Gastrocnemius medialis (tissue), 4 donors: ENCODE measurements around the gene SRPK2. TPM values are rescaled to one million over a fixed set of nuclear protein-coding genes. Genes with fewer than 3 reads are reported as not detected.
A peak's percentile ranks its signal among the peaks of the same experiment; 100 is the strongest.

ENCODE experiments used
- ATAC-seq, 2 donors: fragments of 150-250 bp; one replicate each; pipeline ENCODE4 v1.9.1; 2016
- DNase-seq, 2 donors: peaks; one replicate each; pipeline ENCODE4 v3.0.0-alpha.2; 2019
- H3K27ac ChIP-seq, 4 donors: fragments of 200-600 bp; sonication (generic); 1 replicate in 1 of 4; 2 replicates in 3 of 4; pipeline ENCODE4 v1.5.1; 2016 to 2018; ENCODE audit warnings: mild to moderate bottlenecking in 2 of 4, moderate library complexity in 1 of 4
- H3K27me3 ChIP-seq, 3 donors: fragments of 200-600 bp; sonication (generic) in 2 of 3; 1 replicate in 1 of 3; 2 replicates in 2 of 3; pipeline versions ENCODE4 v1.5.1 to v1.6.0; 2016 to 2019; ENCODE audit warnings: mild to moderate bottlenecking in 1 of 3, moderate library complexity in 1 of 3
- H3K36me3 ChIP-seq, 2 donors: fragments of 200-600 bp; sonication (generic) in 1 of 2; one replicate each; pipeline ENCODE4 v1.5.1; 2017 to 2018
- H3K4me1 ChIP-seq, 2 donors: fragments of 200-600 bp; sonication (generic) in 1 of 2; one replicate each; pipeline ENCODE4 v1.5.1; 2016 to 2017; ENCODE audit warnings: mild to moderate bottlenecking in 2 of 2
- H3K4me3 ChIP-seq, 4 donors: fragments of 200-600 bp; sonication (generic) in 3 of 4; 1 replicate in 1 of 4; 2 replicates in 3 of 4; pipeline ENCODE4 v1.5.1; 2016 to 2019; ENCODE audit warnings: mild to moderate bottlenecking in 2 of 4
- H3K9me3 ChIP-seq, 3 donors: fragments of 200-600 bp; sonication (generic) in 2 of 3; 1 replicate in 1 of 3; 2 replicates in 2 of 3; pipeline ENCODE4 v1.5.1; 2016 to 2019
- CTCF ChIP-seq, 5 experiments: fragments of 450-650 bp in 3 of 5; fragments of 200-600 bp in 2 of 5; sonication (generic) in 2 of 5; IDR thresholded peaks in 4 of 5; conservative IDR thresholded peaks in 1 of 5; 1 replicate in 4 of 5; 2 replicates in 1 of 5; pipeline ENCODE4 v1.5.1; 2016 to 2019; ENCODE audit warnings: antibody characterized with exemption in 5 of 5, mild to moderate bottlenecking in 3 of 5, moderate library complexity in 3 of 5
- POLR2A ChIP-seq, 2 donors: fragments of 450-650 bp; IDR thresholded peaks; one replicate each; pipeline ENCODE4 v1.6.1; 2017; ENCODE audit warnings: antibody characterized with exemption in 2 of 2, mild to moderate bottlenecking in 2 of 2, moderate library complexity in 2 of 2
- in situ Hi-C, 4 donors: fragments of 200-750 bp; cut with MboI; loops; one replicate each; pipeline versions ENCODE4 v1.15.0 to v1.8.0; 2017; ENCODE audit warnings: low sequenced_read_pairs in 4 of 4
- intact Hi-C: fragments of 100-400 bp; cut with DNase I; formaldehyde crosslinking; loops from one replicate; pipeline ENCODE4 v1.15.1; 2023; ENCODE audit warnings: low total_unique reads
- total RNA-seq, 4 donors: library from RNA; depleted of rRNA; stranded (reverse); fragments of >200 nt; gene quantifications; one replicate each; pipeline versions ENCODE4 v1.1.0 to v1.2.3, GENCODE V29; 2016

SRPK2 gene
- total RNA-seq, 4 donors from 2014 or later = 18.1 to 49.0 (median 21.3) TPM

DNA sequence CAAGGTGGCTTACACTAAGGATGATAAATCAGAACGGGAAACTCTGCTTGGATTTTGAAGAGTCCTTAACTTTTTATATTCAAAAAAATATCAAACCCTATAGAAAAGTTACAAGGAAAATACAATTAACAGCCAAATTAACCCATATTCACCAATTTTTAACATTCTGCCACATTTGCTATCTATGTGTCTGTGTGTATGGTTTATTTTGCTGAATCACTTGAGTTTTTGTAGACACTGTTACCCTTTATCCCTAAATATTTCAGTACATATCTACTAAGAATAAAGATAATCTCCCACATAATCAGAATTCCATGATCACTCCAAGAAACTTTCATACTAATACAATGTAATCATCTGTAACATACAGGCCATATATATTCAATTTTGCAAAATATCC is 1.2 kb upstream of the SRPK2 start:
- H3K9me3 ChIP-seq = no peaks in the 10 kb centered on the region
- DNase-seq = no peak
- TF ChIP-seq CTCF (IDR thresholded peaks at IDR 0.05 in 4 of 5, conservative IDR thresholded peaks at IDR 0.05 in 1 of 5) = no peak
- no peak for TF ChIP-seq POLR2A (IDR thresholded peaks at IDR 0.05)
- H3K27me3 ChIP-seq = no peaks in the 10 kb centered on the region
- ATAC-seq = no peak
- H3K4me3 ChIP-seq = no peak overlapping the region
- no peaks in the 10 kb centered on the region for H3K36me3 ChIP-seq
- in situ Hi-C loops (no loop called here), intact Hi-C loops (loop anchor here (2.0 to 5.0 kb wide), 4 partner anchors 53 to 407 kb away; partner anchors contain the start of gene PUS7)
- H3K4me1 ChIP-seq = peaks cover 9 to 12% of the 10 kb centered on the region in 2 donors
- peak overlapping the region in 1 of 4 donors; percentile 59 for H3K27ac ChIP-seq

DNA sequence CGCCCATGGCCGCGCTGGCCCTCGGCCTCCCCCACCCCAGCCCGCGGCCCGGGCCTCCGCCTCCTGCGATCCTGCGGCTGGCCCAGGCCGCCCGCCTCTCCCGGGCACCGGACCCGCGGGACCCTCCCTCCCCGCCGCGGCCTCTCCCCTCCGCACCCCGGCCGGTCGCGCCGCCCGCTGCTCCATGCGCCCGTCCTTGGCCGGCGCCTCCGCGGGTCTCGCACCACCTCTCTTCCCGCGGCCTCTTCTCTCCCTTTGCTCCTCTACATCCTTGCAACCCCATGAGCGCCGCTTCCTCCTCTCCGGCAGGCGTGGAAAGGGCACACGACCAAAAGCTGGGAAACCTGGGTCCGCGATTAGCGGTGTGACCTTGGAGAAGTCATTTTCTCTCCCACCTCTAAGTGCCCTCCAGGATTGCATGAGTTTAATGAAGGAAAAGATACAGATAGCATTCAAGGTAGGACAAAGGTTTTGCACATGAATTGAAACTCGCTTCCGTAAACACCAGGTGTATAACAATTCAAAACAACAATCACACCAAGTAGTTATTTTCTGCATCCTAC is 448 bp upstream of the SRPK2 start:
- in situ Hi-C loops = no loop called here
- peak; percentile 3 to 39 for DNase-seq
- no peaks in the 10 kb centered on the region for H3K27me3 ChIP-seq
- ATAC-seq = peak; percentile 37 to 53
- peak overlapping the region in 3 of 4 donors; percentile 59 to 79 (median 73) for H3K27ac ChIP-seq
- H3K9me3 ChIP-seq = no peaks in the 10 kb centered on the region
- intact Hi-C loops = loop anchor here (2.0 to 5.0 kb wide), 4 partner anchors 52 to 406 kb away; partner anchors contain the start of gene PUS7
- H3K4me1 ChIP-seq = peaks cover 9 to 12% of the 10 kb centered on the region in 2 donors
- TF ChIP-seq POLR2A (IDR thresholded peaks at IDR 0.05) (no peak), CTCF (IDR thresholded peaks at IDR 0.05 in 4 of 5, conservative IDR thresholded peaks at IDR 0.05 in 1 of 5) (no peak)
- H3K4me3 ChIP-seq = peak overlapping the region; percentile 36 to 77 (median 66)
- no peaks in the 10 kb centered on the region for H3K36me3 ChIP-seq

DNA sequence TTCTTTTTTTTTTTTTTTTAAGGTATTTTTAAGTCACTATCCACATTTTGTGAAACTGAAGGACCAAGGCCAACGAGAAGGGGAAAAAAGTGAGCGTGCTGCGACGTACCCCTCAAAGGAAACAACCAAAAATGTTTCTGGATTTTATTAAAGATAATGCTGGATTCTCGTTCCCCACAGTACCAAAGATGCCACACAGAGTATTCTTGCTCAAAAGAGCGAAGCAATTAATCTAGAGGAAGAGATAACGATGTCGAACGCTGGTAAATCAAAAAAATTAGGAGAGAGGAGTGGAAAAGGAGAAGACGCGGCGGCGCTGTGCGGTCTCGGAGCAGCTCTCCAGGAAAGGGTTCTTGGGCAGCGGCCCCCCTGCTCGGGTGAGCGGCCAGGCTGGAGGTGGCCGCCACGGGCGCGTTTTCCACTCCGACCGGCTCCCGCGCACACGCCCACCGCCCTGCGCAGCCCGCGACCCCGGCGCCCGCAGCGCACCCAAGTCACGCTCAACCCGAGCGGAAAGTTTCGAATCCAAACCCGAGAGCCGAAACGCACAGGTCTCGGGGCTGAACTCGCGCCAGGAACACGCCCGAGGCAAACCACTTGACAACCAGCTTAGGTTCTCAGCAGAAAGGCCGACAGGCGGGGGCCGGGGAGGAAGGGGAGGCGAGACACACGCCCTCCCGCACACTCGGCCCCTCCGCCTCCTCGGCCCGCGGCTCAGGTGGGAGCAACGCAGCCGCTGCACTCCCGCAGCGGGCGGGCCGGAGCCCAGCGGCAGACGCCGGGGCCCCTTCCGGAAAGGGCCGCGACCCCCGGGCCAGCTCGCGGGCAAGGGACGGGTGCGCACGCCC is 989 bp downstream of the SRPK2 start:
- no peaks in the 10 kb centered on the region for H3K9me3 ChIP-seq
- peak; percentile 8 to 29 for TF ChIP-seq POLR2A (IDR thresholded peaks at IDR 0.05)
- peak in 1 of 5 experiments; percentile 5 for TF ChIP-seq CTCF (IDR thresholded peaks at IDR 0.05 in 4 of 5, conservative IDR thresholded peaks at IDR 0.05 in 1 of 5)
- H3K4me3 ChIP-seq = peak overlapping the region; percentile 67 to 94 (median 70)
- in situ Hi-C loops (no loop called here), intact Hi-C loops (loop anchor here (2.0 to 5.0 kb wide), 4 partner anchors 50 to 405 kb away; partner anchors contain the start of gene PUS7)
- H3K36me3 ChIP-seq = no peaks in the 10 kb centered on the region
- peak overlapping the region; percentile 24 to 92 (median 66) for H3K27ac ChIP-seq
- ATAC-seq = peak; percentile 73 to 79
- H3K4me1 ChIP-seq = peaks cover 9 to 12% of the 10 kb centered on the region in 2 donors
- peak; percentile 62 to 64 for DNase-seq
- no peaks in the 10 kb centered on the region for H3K27me3 ChIP-seq

DNA sequence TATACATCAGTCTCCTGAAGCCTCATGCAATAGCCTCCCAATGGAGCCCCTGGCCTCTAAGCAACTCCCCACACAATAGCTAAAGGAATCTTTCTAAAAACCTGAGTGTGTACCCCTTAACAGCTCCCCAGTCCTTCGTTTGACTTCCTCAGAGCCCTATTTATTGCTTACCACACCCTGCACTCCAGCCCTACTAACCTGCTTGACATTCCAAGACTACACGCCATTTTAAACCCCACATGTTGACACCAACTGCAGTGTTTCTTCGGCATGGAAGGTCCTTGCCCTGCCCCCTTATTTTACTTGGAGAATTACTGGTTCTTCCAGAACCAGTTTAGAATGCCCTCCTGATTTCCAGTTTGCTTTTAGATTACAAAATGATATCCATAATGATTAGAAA is 10.8 kb downstream of the SRPK2 start:
- no peak for ATAC-seq
- in situ Hi-C loops (no loop called here), intact Hi-C loops (no loop called here)
- no peaks in the 10 kb centered on the region for H3K4me1 ChIP-seq
- no peak for TF ChIP-seq CTCF (IDR thresholded peaks at IDR 0.05 in 4 of 5, conservative IDR thresholded peaks at IDR 0.05 in 1 of 5)
- H3K9me3 ChIP-seq = no peaks in the 10 kb centered on the region
- no peaks in the 10 kb centered on the region for H3K36me3 ChIP-seq
- no peak overlapping the region for H3K27ac ChIP-seq
- no peaks in the 10 kb centered on the region for H3K27me3 ChIP-seq
- no peak overlapping the region for H3K4me3 ChIP-seq
- no peak for DNase-seq
